Panc1 (cell line): Measurements from ENCODE around the gene PEX5.

Experiments used
- POLR2AphosphoS5 ChIP-seq: IDR thresholded peaks from 2 replicates; pipeline ENCODE4 v1.6.1; 2012; ENCODE audit warnings: mild to moderate bottlenecking, low read depth, low read length, moderate library complexity
- SIN3A ChIP-seq: IDR thresholded peaks from 2 replicates; pipeline ENCODE4 v1.6.1; 2012; ENCODE audit warnings: low read depth, mild to moderate bottlenecking, low read length, moderate library complexity, borderline replicate concordance; ENCODE audit not compliant: insufficient read depth
- TCF7L2 ChIP-seq: IDR thresholded peaks from 2 replicates; pipeline ENCODE4 v1.6.1; 2011; ENCODE audit warnings: mild to moderate bottlenecking, low read depth, low read length, inconsistent platforms
- TF ChIP-seq, protein P1 (sequence below): fragments of 450-650 bp; IDR thresholded peaks from 2 replicates; pipeline ENCODE4 v1.5.1; 2017; ENCODE audit warnings: mild to moderate bottlenecking
- TF ChIP-seq, protein P2 (sequence below), 2 experiments: IDR thresholded peaks; 2 replicates each; pipeline ENCODE4 v1.6.1; 2011 to 2012; ENCODE audit warnings: low read depth in 2 of 2, control low read depth in 1 of 2, low read length in 1 of 2, mild to moderate bottlenecking in 1 of 2, moderate library complexity in 1 of 2; ENCODE audit not compliant: insufficient read depth in 1 of 2

DNA sequence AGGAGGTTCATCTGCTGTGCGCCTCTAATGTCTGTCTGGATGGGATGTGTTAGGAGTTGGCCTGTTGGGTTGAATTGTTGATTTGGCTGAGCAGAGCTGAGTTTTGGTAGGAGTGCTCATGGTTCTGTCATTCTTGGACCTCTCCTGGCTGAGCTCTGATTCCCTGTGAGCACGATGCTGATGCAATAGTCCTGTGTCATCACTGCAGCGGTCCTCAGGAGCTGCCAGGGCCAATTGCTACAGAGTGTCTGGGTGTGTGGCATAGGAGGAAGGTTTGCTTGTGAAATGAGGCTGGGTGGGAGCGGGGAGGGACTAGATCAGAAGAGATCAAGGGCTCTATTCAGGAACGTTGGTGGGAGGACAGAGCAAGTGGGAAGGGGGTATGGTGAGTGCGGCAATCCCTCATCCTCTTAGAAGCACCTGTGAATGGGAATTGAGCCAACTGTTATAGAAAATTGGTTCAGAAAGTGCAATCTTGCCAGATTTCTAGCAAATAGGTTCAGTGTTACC is 21.2 kb downstream of the PEX5 start:
- TF ChIP-seq POLR2AphosphoS5 (no peak), SIN3A (no peak), TCF7L2 (no peak)
- TF ChIP-seq, protein P1, sequence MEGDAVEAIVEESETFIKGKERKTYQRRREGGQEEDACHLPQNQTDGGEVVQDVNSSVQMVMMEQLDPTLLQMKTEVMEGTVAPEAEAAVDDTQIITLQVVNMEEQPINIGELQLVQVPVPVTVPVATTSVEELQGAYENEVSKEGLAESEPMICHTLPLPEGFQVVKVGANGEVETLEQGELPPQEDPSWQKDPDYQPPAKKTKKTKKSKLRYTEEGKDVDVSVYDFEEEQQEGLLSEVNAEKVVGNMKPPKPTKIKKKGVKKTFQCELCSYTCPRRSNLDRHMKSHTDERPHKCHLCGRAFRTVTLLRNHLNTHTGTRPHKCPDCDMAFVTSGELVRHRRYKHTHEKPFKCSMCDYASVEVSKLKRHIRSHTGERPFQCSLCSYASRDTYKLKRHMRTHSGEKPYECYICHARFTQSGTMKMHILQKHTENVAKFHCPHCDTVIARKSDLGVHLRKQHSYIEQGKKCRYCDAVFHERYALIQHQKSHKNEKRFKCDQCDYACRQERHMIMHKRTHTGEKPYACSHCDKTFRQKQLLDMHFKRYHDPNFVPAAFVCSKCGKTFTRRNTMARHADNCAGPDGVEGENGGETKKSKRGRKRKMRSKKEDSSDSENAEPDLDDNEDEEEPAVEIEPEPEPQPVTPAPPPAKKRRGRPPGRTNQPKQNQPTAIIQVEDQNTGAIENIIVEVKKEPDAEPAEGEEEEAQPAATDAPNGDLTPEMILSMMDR, result no peak
- TF ChIP-seq, protein P2, sequence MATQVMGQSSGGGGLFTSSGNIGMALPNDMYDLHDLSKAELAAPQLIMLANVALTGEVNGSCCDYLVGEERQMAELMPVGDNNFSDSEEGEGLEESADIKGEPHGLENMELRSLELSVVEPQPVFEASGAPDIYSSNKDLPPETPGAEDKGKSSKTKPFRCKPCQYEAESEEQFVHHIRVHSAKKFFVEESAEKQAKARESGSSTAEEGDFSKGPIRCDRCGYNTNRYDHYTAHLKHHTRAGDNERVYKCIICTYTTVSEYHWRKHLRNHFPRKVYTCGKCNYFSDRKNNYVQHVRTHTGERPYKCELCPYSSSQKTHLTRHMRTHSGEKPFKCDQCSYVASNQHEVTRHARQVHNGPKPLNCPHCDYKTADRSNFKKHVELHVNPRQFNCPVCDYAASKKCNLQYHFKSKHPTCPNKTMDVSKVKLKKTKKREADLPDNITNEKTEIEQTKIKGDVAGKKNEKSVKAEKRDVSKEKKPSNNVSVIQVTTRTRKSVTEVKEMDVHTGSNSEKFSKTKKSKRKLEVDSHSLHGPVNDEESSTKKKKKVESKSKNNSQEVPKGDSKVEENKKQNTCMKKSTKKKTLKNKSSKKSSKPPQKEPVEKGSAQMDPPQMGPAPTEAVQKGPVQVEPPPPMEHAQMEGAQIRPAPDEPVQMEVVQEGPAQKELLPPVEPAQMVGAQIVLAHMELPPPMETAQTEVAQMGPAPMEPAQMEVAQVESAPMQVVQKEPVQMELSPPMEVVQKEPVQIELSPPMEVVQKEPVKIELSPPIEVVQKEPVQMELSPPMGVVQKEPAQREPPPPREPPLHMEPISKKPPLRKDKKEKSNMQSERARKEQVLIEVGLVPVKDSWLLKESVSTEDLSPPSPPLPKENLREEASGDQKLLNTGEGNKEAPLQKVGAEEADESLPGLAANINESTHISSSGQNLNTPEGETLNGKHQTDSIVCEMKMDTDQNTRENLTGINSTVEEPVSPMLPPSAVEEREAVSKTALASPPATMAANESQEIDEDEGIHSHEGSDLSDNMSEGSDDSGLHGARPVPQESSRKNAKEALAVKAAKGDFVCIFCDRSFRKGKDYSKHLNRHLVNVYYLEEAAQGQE (IDR thresholded peaks at IDR 0.05; ENCODE audit: insufficient read depth in 1 of 2, low read depth in 2 of 2, low read length in 1 of 2), result no peak
